Body of pancreas (tissue), 4 donors: ENCODE data around the gene VPS16.

Experiments
- CTCF ChIP-seq, 7 experiments: fragments of 450-650 bp in 4 of 7; fragments of 200-600 bp in 3 of 7; sonication (generic) in 3 of 7; IDR thresholded peaks; one replicate each; pipeline ENCODE4 v1.5.1; 2016 to 2019; ENCODE audit warnings: antibody characterized with exemption in 7 of 7
- POLR2A ChIP-seq, 3 donors: fragments of 450-650 bp; IDR thresholded peaks; one replicate each; pipeline ENCODE4 v1.6.1; 2016; ENCODE audit warnings: antibody characterized with exemption in 3 of 3, mild to moderate bottlenecking in 2 of 3

- TF ChIP-seq CTCF (IDR thresholded peaks at IDR 0.05) (no peak), POLR2A (IDR thresholded peaks at IDR 0.05) (no peak)
These were observed 34.7 kb upstream of the VPS16 start for GRCh38 chr20:2805689-2806350.
